K562 (cell line): ENCODE results near the gene CLK4. TPM values are rescaled to one million over a fixed set of nuclear protein-coding genes. Genes with fewer than 3 reads are reported as not detected.

Experiments
- ATAC-seq: fragments of 200-7000 bp; cut with Tn5 transposase; 3 replicates; pipeline ENCODE4 v1.9.1; 2020; ENCODE audit warnings: moderate library complexity
- BruUV-seq: library from RNA; stranded (reverse); fragments of 400-500 nt; replicated peaks from 2 replicates; lab custom pipeline; 2021; lab: Mats Ljungman, UMichigan
- CTCF ChIA-PET: fragments of 300-600 bp; formaldehyde crosslinking; extraction: SDS; loops from one replicate; lab custom pipeline; 2021; ENCODE audit warnings: low intra/inter-chr PET ratio; lab: Yijun Ruan, JAX
- POLR2A ChIA-PET: fragments of 300-600, 350-650 bp; sonication (Branson Sonifier 250); formaldehyde crosslinking; extraction: SDS; loops from one replicate; lab custom pipeline; 2021; ENCODE audit warnings: antibody characterized with exemption, inconsistent platforms; lab: Yijun Ruan, JAX
- DNase-seq, 4 experiments: peaks; one replicate each; pipeline versions ENCODE4 v3.0.0 to v3.0.0-alpha.2; 2011 to 2018; ENCODE audit warnings: low spot score in 3 of 4, mixed read lengths in 3 of 4; ENCODE audit errors: extremely low read depth in 1 of 4
- FAIRE-seq: peaks from 2 replicates; lab custom pipeline; 2011; peaks lifted over from hg19 to GRCh38; lab: Jason Lieb, UNC
- H2AFZ ChIP-seq: 2 replicates; pipeline ENCODE4 v1.6.0; 2011; ENCODE audit warnings: low read depth, low read length, control low read depth, inconsistent platforms
- H3K27ac ChIP-seq: fragments of 200-600 bp; 3 replicates; pipeline ENCODE4 v1.8.0; 2011; ENCODE audit warnings: low read depth, mild to moderate bottlenecking, control low read depth, inconsistent platforms, low read length, moderate library complexity, mixed read lengths; ENCODE audit errors: extremely low read depth
- H3K27me3 ChIP-seq, 2 experiments: fragments of 300-600 bp in 1 of 2; 2 replicates in 1 of 2; 3 replicates in 1 of 2; pipeline versions ENCODE4 v1.6.0 to v1.8.0; 2011; ENCODE audit warnings: inconsistent platforms in 2 of 2, low read length in 2 of 2, mild to moderate bottlenecking in 1 of 2, mixed read lengths in 1 of 2, moderate library complexity in 1 of 2; ENCODE audit not compliant: control insufficient read depth in 2 of 2, insufficient read depth in 2 of 2
- H3K36me3 ChIP-seq: fragments of 300-600 bp; 3 replicates; pipeline ENCODE4 v1.8.0; 2011; ENCODE audit warnings: mild to moderate bottlenecking, low read length, inconsistent platforms; ENCODE audit not compliant: control insufficient read depth, insufficient read depth
- H3K4me1 ChIP-seq, 2 experiments: fragments of 200-600 bp in 1 of 2; replicated peaks in 1 of 2; 2 replicates in 1 of 2; 3 replicates in 1 of 2; pipeline versions ENCODE4 v1.5.1 to v1.8.0; 2011; ENCODE audit warnings: inconsistent platforms in 2 of 2, low read length in 2 of 2, mild to moderate bottlenecking in 1 of 2, mixed read lengths in 1 of 2, moderate library complexity in 1 of 2; ENCODE audit not compliant: control insufficient read depth in 2 of 2, insufficient read depth in 2 of 2
- H3K4me2 ChIP-seq: 2 replicates; pipeline ENCODE4 v1.6.1; 2011; ENCODE audit warnings: low read length, control low read depth, inconsistent platforms, mixed read lengths; ENCODE audit not compliant: insufficient read depth
- H3K4me3 ChIP-seq: fragments of 200-600 bp; sonication (generic), shearing (Covaris generic); 2 replicates; pipeline ENCODE4 v1.5.1; 2016; ENCODE audit warnings: control low read depth, inconsistent platforms
- H3K79me2 ChIP-seq: fragments of 200-600 bp; 3 replicates; pipeline ENCODE4 v1.8.0; 2011; ENCODE audit warnings: low read length, inconsistent platforms; ENCODE audit not compliant: control insufficient read depth, insufficient read depth
- H3K9ac ChIP-seq, 2 experiments: 2 replicates each; pipeline versions ENCODE4 v1.6.0 to v1.6.1; 2011; ENCODE audit warnings: low read depth in 2 of 2, low read length in 2 of 2, control low read depth in 1 of 2, inconsistent platforms in 1 of 2, mild to moderate bottlenecking in 1 of 2, mixed read lengths in 1 of 2; ENCODE audit not compliant: insufficient read depth in 1 of 2
- H3K9me1 ChIP-seq: one replicate; pipeline ENCODE4 v1.6.0; 2011; ENCODE audit warnings: inconsistent platforms, mild to moderate bottlenecking, low read length, moderate library complexity; ENCODE audit not compliant: control insufficient read depth, insufficient read depth
- H3K9me3 ChIP-seq: replicated peaks from 2 replicates; pipeline ENCODE4 v1.5.1; 2011; ENCODE audit warnings: low read depth, low read length, inconsistent platforms; ENCODE audit not compliant: control insufficient read depth, insufficient read depth
- H4K20me1 ChIP-seq: replicated peaks from 2 replicates; pipeline ENCODE4 v1.6.1; 2011; ENCODE audit warnings: low read length, inconsistent platforms, mixed read lengths; ENCODE audit not compliant: control insufficient read depth, insufficient read depth
- ELK1 ChIP-seq: sonication (generic); formaldehyde crosslinking; IDR thresholded peaks from 2 replicates; pipeline ENCODE4 v1.8.1; 2022; ENCODE audit warnings: missing genetic modification reagents
- NR2C1 ChIP-seq, 2 experiments: fragments of 450-650 bp; IDR thresholded peaks; 2 replicates each; pipeline ENCODE4 v1.6.1; 2017; ENCODE audit warnings: mild to moderate bottlenecking in 2 of 2, antibody characterized with exemption in 1 of 2, inconsistent platforms in 1 of 2, missing compliant biosample characterization in 1 of 2, missing genetic modification characterization in 1 of 2
- WGBS: fragments of 100-300 bp; shearing (Covaris generic); methylation state at CpG from one replicate; pipeline ENCODE4 v1.1.6; 2016; ENCODE audit warnings: low coverage, mixed read lengths; ENCODE audit not compliant: insufficient coverage; ENCODE audit errors: missing lambda C conversion rate; 5-methylcytosine and 5-hydroxymethylcytosine counted together
- in situ Hi-C: fragments of 300-500 bp; cut with MboI; formaldehyde crosslinking; loops from 4 replicates; pipeline ENCODE4 v1.15.0; 2018; ENCODE audit warnings: inconsistent platforms, mixed read lengths
- intact Hi-C: fragments of 100-400 bp; cut with micrococcal nuclease; formaldehyde crosslinking; loops from 2 replicates; pipeline ENCODE4 v1.14.2; 2022
- polyA plus RNA-seq, 8 experiments: library from polyadenylated mRNA; depleted of rRNA in 4 of 8; stranded (reverse) in 5 of 8; unstranded in 3 of 8; fragments of >200 nt; fragmentation: Nextera tagmentation in 2 of 8; fragmentation: Illumina TruSeq in 1 of 8; extraction: Ambion mirVana in 2 of 8; extraction: Trizol in 1 of 8; gene quantifications; 2 replicates each; pipeline versions ENCODE4 v1.2.1 to v1.2.3, GENCODE V29; 2011 to 2014; ENCODE audit warnings: inconsistent platforms in 1 of 8, missing spikeins in 1 of 8
- total RNA-seq, 7 experiments: library from RNA; depleted of rRNA in 6 of 7; stranded (reverse); fragments of >200 nt in 6 of 7; fragmentation: Illumina TruSeq in 2 of 7; extraction: Trizol in 2 of 7; gene quantifications; 2 replicates each; pipeline versions ENCODE4 v1.2.1 to v1.2.3, GENCODE V29; 2011 to 2021; ENCODE audit warnings: low replicate concordance in 1 of 7

CLK4 gene
- total and polyA plus RNA-seq, 9 of the 15 experiments (the other 6 are each of a cell fraction or from before 2014, with no cell fraction given), result 10.5 to 23.1 (median 13.9) TPM

- TF ChIP-seq NR2C1 (IDR thresholded peaks at IDR 0.05) (no peak), NR2C1 (tag; IDR thresholded peaks at IDR 0.05) (no peak)
Observed at GRCh38 chr5:178619390-178619789, 7.5 kb downstream of the CLK4 start (continued).

GRCh38 chr5:178612299-178612698, 14.6 kb downstream of the CLK4 start:
- H3K4me1 ChIP-seq, result no peaks in the 10 kb centered on the region
- intact Hi-C loops, result no loop called here
- ChIA-PET CTCF (no interaction called here), POLR2A (interaction anchor here (0.6 to 2.3 kb wide), 3 partner anchors 13 to 398 kb away, joined by 3 to 14 read pairs (median 3); no protein-coding TSS in a partner anchor)
- no peaks in the 10 kb centered on the region for H3K9me1 ChIP-seq
- no peak overlapping the region for H3K9ac ChIP-seq
- H3K4me2 ChIP-seq, result no peak overlapping the region
- DNase-seq (no peak), FAIRE-seq (peak; percentile 19), ATAC-seq (no peak)
- no peak for TF ChIP-seq ELK1 (CRISPR knock-in tag)
- H2AFZ ChIP-seq, result no peak overlapping the region
- no peaks in the 10 kb centered on the region for H3K27me3 ChIP-seq
- in situ Hi-C loops, result no loop called here
- H3K4me3 ChIP-seq, result no peak overlapping the region
- no peaks in the 10 kb centered on the region for H3K9me3 ChIP-seq
- H3K36me3 ChIP-seq, result peaks cover 83% of the 10 kb centered on the region
- no peaks in the 10 kb centered on the region for H4K20me1 ChIP-seq
- H3K27ac ChIP-seq, result no peak overlapping the region
- no TSS peak for BruUV-seq
- no peaks in the 10 kb centered on the region for H3K79me2 ChIP-seq
- 78% methylated on average over 7 of the region's 7 CpGs for WGBS
